GM23338 (cell line): ENCODE measurements around the gene UVSSA. TPM values are rescaled to one million over a fixed set of nuclear protein-coding genes. Genes with fewer than 3 reads are reported as not detected.
"Not testable (repeated sequence)": the region's sequence is repeated elsewhere in the genome, so short reads cannot be mapped to it uniquely, and the experiment has no call there.

Experiments
- ATAC-seq: fragments of 200-7000 bp; cut with Tn5 transposase; 3 replicates; pipeline ENCODE4 v1.9.1; 2020
- DNase-seq: peaks from one replicate; pipeline ENCODE4 v3.0.0-alpha.2; 2015; ENCODE audit warnings: low spot score
- H2AFZ ChIP-seq: fragments of 200-600 bp; sonication (generic); 2 replicates; pipeline ENCODE4 v1.8.0; 2016; ENCODE audit warnings: antibody characterized with exemption, mild to moderate bottlenecking, moderate library complexity
- H3F3A ChIP-seq: fragments of 200-600 bp; sonication (generic); replicated peaks from 2 replicates; pipeline ENCODE4 v1.8.0; 2017; ENCODE audit warnings: antibody characterized with exemption, mixed run types, low read depth
- H3K27ac ChIP-seq: fragments of 200-600 bp; sonication (generic); 2 replicates; pipeline ENCODE4 v1.6.1; 2016; ENCODE audit warnings: low read depth
- H3K27me3 ChIP-seq: fragments of 200-600 bp; sonication (generic); 2 replicates; pipeline ENCODE4 v1.8.0; 2016; ENCODE audit warnings: mild to moderate bottlenecking, mixed run types, moderate library complexity; ENCODE audit not compliant: insufficient read depth
- H3K36me3 ChIP-seq: fragments of 200-600 bp; sonication (generic); 2 replicates; pipeline ENCODE4 v1.8.0; 2016; ENCODE audit warnings: mild to moderate bottlenecking; ENCODE audit not compliant: insufficient read depth
- H3K4me1 ChIP-seq: fragments of 200-600 bp; sonication (generic); 2 replicates; pipeline ENCODE4 v1.8.0; 2016; ENCODE audit warnings: mild to moderate bottlenecking, moderate library complexity; ENCODE audit not compliant: insufficient read depth
- H3K4me2 ChIP-seq: fragments of 200-600 bp; sonication (generic); 2 replicates; pipeline ENCODE4 v1.7.1; 2017; ENCODE audit warnings: mixed run types
- H3K4me3 ChIP-seq: fragments of 200-600 bp; sonication (generic); 2 replicates; pipeline ENCODE4 v1.6.1; 2016; ENCODE audit warnings: mixed run types
- H3K79me2 ChIP-seq: fragments of 200-600 bp; sonication (generic); replicated peaks from 2 replicates; pipeline ENCODE4 v1.8.0; 2017; ENCODE audit warnings: mild to moderate bottlenecking; ENCODE audit not compliant: insufficient read depth
- H3K9me2 ChIP-seq: fragments of 200-600 bp; sonication (generic); 2 replicates; pipeline ENCODE4 v1.8.0; 2017; ENCODE audit not compliant: insufficient read depth
- H4K20me1 ChIP-seq: fragments of 200-600 bp; sonication (generic); replicated peaks from 2 replicates; pipeline ENCODE4 v1.8.0; 2017; ENCODE audit warnings: mild to moderate bottlenecking; ENCODE audit not compliant: insufficient read depth
- H3K27ac Mint-ChIP-seq: 2 replicates; pipeline ENCODE4 v1.8.0; 2020; ENCODE audit warnings: inconsistent platforms, mild to moderate bottlenecking, moderate library complexity, mixed read lengths
- H3K27me3 Mint-ChIP-seq: 3 replicates; pipeline ENCODE4 v1.8.0; 2022; ENCODE audit warnings: low read depth, mild to moderate bottlenecking, moderate library complexity, mixed read lengths, inconsistent platforms; ENCODE audit not compliant: insufficient read depth, poor library complexity
- H3K36me3 Mint-ChIP-seq: 3 replicates; pipeline ENCODE4 v1.8.0; 2021; ENCODE audit warnings: low read depth, mild to moderate bottlenecking, inconsistent platforms, moderate library complexity, mixed read lengths
- H3K4me1 Mint-ChIP-seq: 3 replicates; pipeline ENCODE4 v1.8.0; 2020; ENCODE audit warnings: mild to moderate bottlenecking, inconsistent platforms, mixed read lengths
- H3K4me3 Mint-ChIP-seq: 3 replicates; pipeline ENCODE4 v1.8.0; 2021; ENCODE audit warnings: moderate library complexity, mild to moderate bottlenecking, inconsistent platforms, mixed read lengths
- H3K9me3 Mint-ChIP-seq: 3 replicates; pipeline ENCODE4 v1.8.0; 2020; ENCODE audit warnings: moderate library complexity, mild to moderate bottlenecking, inconsistent platforms, mixed read lengths
- CREB1 ChIP-seq: fragments of 250-450 bp; sonication (Bioruptor Pico); IDR thresholded peaks from 2 replicates; pipeline ENCODE4 v1.5.0; 2020; ENCODE audit warnings: low read depth, mild to moderate bottlenecking, moderate library complexity
- EZH2phosphoT487 ChIP-seq: fragments of 200-600 bp; sonication (generic); IDR thresholded peaks from one replicate; pipeline ENCODE4 v1.8.1; 2018; ENCODE audit warnings: antibody characterized with exemption; ENCODE audit not compliant: unreplicated experiment
- NANOG ChIP-seq: IDR thresholded peaks from 2 replicates; pipeline ENCODE4 v1.6.1; 2016; ENCODE audit warnings: antibody characterized with exemption, borderline replicate concordance
- REST ChIP-seq: IDR thresholded peaks from one replicate; pipeline ENCODE4 v1.6.1; 2018; ENCODE audit warnings: antibody characterized with exemption; ENCODE audit not compliant: unreplicated experiment
- STAT1 ChIP-seq: IDR thresholded peaks from one replicate; pipeline ENCODE4 v1.6.1; 2016; ENCODE audit warnings: antibody characterized with exemption; ENCODE audit not compliant: unreplicated experiment
- ZNF114 ChIP-seq: fragments of 250-450 bp; sonication (Bioruptor Pico); IDR thresholded peaks from 2 replicates; pipeline ENCODE4 v1.5.0; 2020; ENCODE audit warnings: mild to moderate bottlenecking, moderate library complexity
- polyA plus RNA-seq: library from polyadenylated mRNA; unstranded; fragments of >200 nt; fragmentation: Nextera tagmentation; extraction: Ambion mirVana; gene quantifications from 2 replicates; pipeline ENCODE4 v1.2.1, GENCODE V29; 2016
- total RNA-seq: library from RNA; depleted of rRNA; stranded (reverse); fragments of >200 nt; shearing (Covaris generic); gene quantifications from 2 replicates; pipeline ENCODE4 v1.2.3, GENCODE V29; 2014

UVSSA gene
- total and polyA plus RNA-seq, 2 experiments from 2014 or later, result 6.5 to 27.7 TPM

- Histone ChIP-seq H3F3A (no peaks in the 10 kb centered on the region), H3K9me2 (no peaks in the 10 kb centered on the region), H3K36me3 (peaks cover 4% of the 10 kb centered on the region), H2AFZ (no peak overlapping the region), H4K20me1 (no peaks in the 10 kb centered on the region; the same call in 1 of the 2 replicates), H3K79me2 (peaks cover 6% of the 10 kb centered on the region; the same call in 1 of the 2 replicates), H3K27me3 (no peaks in the 10 kb centered on the region), H3K4me3 (no peak overlapping the region), H3K27ac (no peak overlapping the region), H3K4me2 (no peak overlapping the region), H3K4me1 (no peaks in the 10 kb centered on the region)
- Mint-ChIP-seq H3K4me3 (no peak overlapping the region), H3K4me1 (no peaks in the 10 kb centered on the region), H3K27ac (no peak overlapping the region), H3K9me3 (no peaks in the 10 kb centered on the region; the same call in 2 of the 3 replicates), H3K36me3 (peaks cover 37% of the 10 kb centered on the region), H3K27me3 (no peaks in the 10 kb centered on the region)
- TF ChIP-seq ZNF114 (no peak), REST (no peak)
- DNase-seq (no peak), ATAC-seq (no peak)
Measured at GRCh38 chr4:1323635-1324442, 23.2 kb upstream of the UVSSA start.

DNA sequence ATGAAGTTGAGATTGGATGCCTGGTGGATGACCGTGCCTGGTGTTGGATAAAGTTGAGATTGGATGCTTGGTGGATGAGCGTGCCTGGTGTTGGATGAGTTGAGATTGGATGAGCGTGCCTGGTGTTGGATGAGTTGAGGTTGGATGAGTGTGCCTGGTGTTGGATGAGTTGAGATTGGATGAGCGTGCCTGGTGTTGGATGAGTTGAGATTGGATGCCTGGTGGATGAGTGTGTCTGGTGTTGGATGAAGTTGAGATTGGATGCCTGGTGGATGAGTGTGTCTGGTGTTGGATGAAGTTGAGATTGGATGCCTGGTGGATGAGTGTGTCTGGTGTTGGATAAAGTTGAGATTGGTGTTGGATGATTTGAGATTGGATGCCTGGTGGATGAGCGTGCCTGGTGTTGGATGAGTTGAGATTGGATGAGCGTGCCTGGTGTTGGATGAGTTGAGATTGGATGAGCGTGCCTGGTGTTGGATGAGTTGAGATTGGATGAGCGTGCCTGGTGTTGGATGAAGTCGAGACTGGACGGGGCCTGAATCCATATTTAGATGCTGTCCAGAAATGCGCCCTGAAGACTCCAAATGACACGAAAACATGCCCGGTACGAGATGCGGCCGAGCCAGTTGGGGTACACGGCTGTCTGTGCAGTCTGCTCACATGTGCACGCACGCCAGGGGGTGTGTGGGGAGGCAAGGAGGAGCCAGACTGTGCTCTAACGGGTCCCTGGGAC, 22.4 kb upstream of the UVSSA start:
- not testable (repeated sequence) for H3F3A ChIP-seq, H3K27ac ChIP-seq, H3K4me1 Mint-ChIP-seq, H3K4me3 ChIP-seq, H4K20me1 ChIP-seq, H3K27me3 Mint-ChIP-seq, H3K27ac Mint-ChIP-seq, H2AFZ ChIP-seq, H3K27me3 ChIP-seq, ATAC-seq, H3K36me3 ChIP-seq, H3K4me3 Mint-ChIP-seq, H3K4me1 ChIP-seq, H3K79me2 ChIP-seq, DNase-seq, H3K9me2 ChIP-seq, H3K4me2 ChIP-seq, H3K9me3 Mint-ChIP-seq
- H3K36me3 Mint-ChIP-seq, result peaks cover 34% of the 10 kb centered on the region

DNA sequence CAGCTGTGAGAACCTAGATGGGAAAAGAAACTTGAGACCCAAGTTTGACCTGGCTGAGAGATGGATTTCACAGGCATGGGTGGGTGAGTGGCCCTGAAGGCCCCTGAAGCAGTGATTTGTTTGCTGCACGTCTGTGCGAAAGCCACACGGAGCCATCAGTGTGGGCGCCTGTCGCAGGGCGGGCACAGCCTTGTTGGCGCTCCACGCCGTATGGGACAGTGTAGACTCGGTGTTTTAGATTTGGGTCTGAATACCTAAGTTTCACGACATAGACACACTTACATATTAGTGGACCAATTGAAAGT, 21.9 kb upstream of the UVSSA start:
- Histone ChIP-seq H3K4me2 (no peak overlapping the region), H3K27ac (no peak overlapping the region), H3K4me1 (no peaks in the 10 kb centered on the region), H3K9me2 (no peaks in the 10 kb centered on the region), H3K27me3 (no peaks in the 10 kb centered on the region), H3K79me2 (peaks cover 8% of the 10 kb centered on the region; the same call in 1 of the 2 replicates), H4K20me1 (no peaks in the 10 kb centered on the region; the same call in 1 of the 2 replicates), H2AFZ (no peak overlapping the region), H3F3A (no peaks in the 10 kb centered on the region), H3K36me3 (peaks cover 4% of the 10 kb centered on the region), H3K4me3 (no peak overlapping the region)
- H3K4me1 Mint-ChIP-seq, result no peaks in the 10 kb centered on the region
- H3K36me3 Mint-ChIP-seq, result peaks cover 29% of the 10 kb centered on the region
- no peak overlapping the region for H3K27ac Mint-ChIP-seq
- ATAC-seq (no peak), DNase-seq (no peak)
- peaks cover 2% of the 10 kb centered on the region for H3K27me3 Mint-ChIP-seq
- H3K9me3 Mint-ChIP-seq, result no peaks in the 10 kb centered on the region; the same call in 2 of the 3 replicates
- no peak overlapping the region for H3K4me3 Mint-ChIP-seq
- TF ChIP-seq CREB1 (CRISPR knock-in tag), result no peak
- TF ChIP-seq STAT1, result no peak
- no peak for TF ChIP-seq REST
- TF ChIP-seq EZH2phosphoT487, result no peak
- no peak for TF ChIP-seq NANOG
